Suppressor macrophage treated with lipopolysaccharide for 1 hour (primary cell): ENCODE measurements around the gene GNG8.

Experiments used
- DNase-seq, 3 donors: peaks; one replicate each; pipeline ENCODE4 v3.0.0-alpha.2; 2020 to 2022

Gene GNG8

GRCh38 chr19:46601318-46602224 is 34.4 kb downstream of the GNG8 start, which contains the start of gene CALM3:
TSS of gene CALM3 (plus strand) at chr19:46601330. CDS start at chr19:46601435, 105 bp downstream.
- DNase-seq = no peak

- peak; percentile 98 to 99 (median 98) for DNase-seq
Measured at GRCh38 chr19:46600384-46601317, 35.4 kb downstream of the GNG8 start.

GRCh38 chr19:46599716-46600373 is 36.2 kb downstream of the GNG8 start:
- no peak for DNase-seq

GRCh38 chr19:46598372-46598917 is 37.6 kb downstream of the GNG8 start:
- DNase-seq = no peak

GRCh38 chr19:46596008-46596407 is 40.0 kb downstream of the GNG8 start:
- DNase-seq = no peak

GRCh38 chr19:46591870-46592269 is 44.1 kb downstream of the GNG8 start:
- DNase-seq = peak in 2 of 3 donors; percentile 38 to 39

GRCh38 chr19:46591254-46591653 is 44.7 kb downstream of the GNG8 start:
- DNase-seq = no peak

- no peak for DNase-seq
Measured at GRCh38 chr19:46587861-46588260, 48.1 kb downstream of the GNG8 start.

- no peak for DNase-seq
Measured at GRCh38 chr19:46586294-46586693, 49.7 kb downstream of the GNG8 start.

- no peak for DNase-seq
Measured at GRCh38 chr19:46585539-46585938, 50.5 kb downstream of the GNG8 start.
